Neutrophil (primary cell): ENCODE measurements around the gene PHC1.
"Not testable (repeated sequence)": the region's sequence is repeated elsewhere in the genome, so short reads cannot be mapped to it uniquely, and the experiment has no call there.

Experiments
- H3K27ac ChIP-seq: fragments of 200-600 bp; sonication (generic); 2 replicates; pipeline ENCODE4 v1.5.1; 2016; ENCODE audit warnings: mild to moderate bottlenecking, moderate library complexity
- H3K27me3 ChIP-seq: fragments of 200-600 bp; sonication (generic); 2 replicates; pipeline ENCODE4 v1.6.0; 2016; ENCODE audit warnings: mild to moderate bottlenecking
- H3K36me3 ChIP-seq: fragments of 200-600 bp; sonication (generic); 2 replicates; pipeline ENCODE4 v1.5.1; 2017
- H3K4me1 ChIP-seq, 2 experiments: fragments of 200-600 bp in 1 of 2; sonication (generic) in 1 of 2; 1 replicate in 1 of 2; 2 replicates in 1 of 2; pipeline versions ENCODE4 v1.5.1 to v1.6.1; 2013 to 2016; ENCODE audit warnings: low read depth in 1 of 2, low read length in 1 of 2, mild to moderate bottlenecking in 1 of 2, moderate library complexity in 1 of 2; ENCODE audit not compliant: control insufficient read depth in 1 of 2, insufficient read depth in 1 of 2
- H3K4me3 ChIP-seq, 2 experiments: fragments of 200-600 bp in 1 of 2; sonication (generic) in 1 of 2; 1 replicate in 1 of 2; 2 replicates in 1 of 2; pipeline ENCODE4 v1.5.1; 2013 to 2016; ENCODE audit warnings: low read depth in 1 of 2, low read length in 1 of 2, mild to moderate bottlenecking in 1 of 2, moderate library complexity in 1 of 2
- H3K9me3 ChIP-seq: fragments of 200-600 bp; sonication (generic); 2 replicates; pipeline ENCODE4 v1.5.1; 2016
- TF ChIP-seq, protein P1 (sequence below): fragments of 200-600 bp; sonication (generic); IDR thresholded peaks from 2 replicates; pipeline ENCODE4 v1.5.1; 2016; ENCODE audit warnings: antibody characterized with exemption

Gene PHC1

DNA sequence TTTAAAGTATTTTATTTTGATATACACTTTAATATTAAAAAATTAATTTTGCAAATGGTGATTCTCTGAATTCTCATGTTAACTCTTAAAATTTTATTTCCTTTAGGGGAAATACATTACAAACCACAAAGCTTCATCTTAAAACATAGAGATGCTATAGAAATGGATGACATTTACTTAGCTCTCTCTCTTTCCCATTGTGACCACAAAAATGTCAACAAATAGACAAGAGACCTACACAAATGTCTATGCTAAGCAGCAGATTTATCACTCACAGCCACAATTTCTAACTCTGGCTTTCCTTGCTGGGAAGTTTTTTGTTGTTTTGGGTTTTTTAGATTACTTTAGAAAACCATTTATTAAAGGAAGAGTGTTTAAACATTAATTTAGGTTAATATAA is 19.9 kb upstream of the PHC1 start:
- H3K4me1 ChIP-seq: peaks cover 4% of the 10 kb centered on the region in 2 experiments
- no peak overlapping the region for H3K27ac ChIP-seq
- peaks cover 11% of the 10 kb centered on the region for H3K27me3 ChIP-seq
- H3K36me3 ChIP-seq: no peaks in the 10 kb centered on the region
- no peaks in the 10 kb centered on the region for H3K9me3 ChIP-seq
- TF ChIP-seq, protein P1, sequence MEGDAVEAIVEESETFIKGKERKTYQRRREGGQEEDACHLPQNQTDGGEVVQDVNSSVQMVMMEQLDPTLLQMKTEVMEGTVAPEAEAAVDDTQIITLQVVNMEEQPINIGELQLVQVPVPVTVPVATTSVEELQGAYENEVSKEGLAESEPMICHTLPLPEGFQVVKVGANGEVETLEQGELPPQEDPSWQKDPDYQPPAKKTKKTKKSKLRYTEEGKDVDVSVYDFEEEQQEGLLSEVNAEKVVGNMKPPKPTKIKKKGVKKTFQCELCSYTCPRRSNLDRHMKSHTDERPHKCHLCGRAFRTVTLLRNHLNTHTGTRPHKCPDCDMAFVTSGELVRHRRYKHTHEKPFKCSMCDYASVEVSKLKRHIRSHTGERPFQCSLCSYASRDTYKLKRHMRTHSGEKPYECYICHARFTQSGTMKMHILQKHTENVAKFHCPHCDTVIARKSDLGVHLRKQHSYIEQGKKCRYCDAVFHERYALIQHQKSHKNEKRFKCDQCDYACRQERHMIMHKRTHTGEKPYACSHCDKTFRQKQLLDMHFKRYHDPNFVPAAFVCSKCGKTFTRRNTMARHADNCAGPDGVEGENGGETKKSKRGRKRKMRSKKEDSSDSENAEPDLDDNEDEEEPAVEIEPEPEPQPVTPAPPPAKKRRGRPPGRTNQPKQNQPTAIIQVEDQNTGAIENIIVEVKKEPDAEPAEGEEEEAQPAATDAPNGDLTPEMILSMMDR: no peak
- H3K4me3 ChIP-seq: no peak overlapping the region

DNA sequence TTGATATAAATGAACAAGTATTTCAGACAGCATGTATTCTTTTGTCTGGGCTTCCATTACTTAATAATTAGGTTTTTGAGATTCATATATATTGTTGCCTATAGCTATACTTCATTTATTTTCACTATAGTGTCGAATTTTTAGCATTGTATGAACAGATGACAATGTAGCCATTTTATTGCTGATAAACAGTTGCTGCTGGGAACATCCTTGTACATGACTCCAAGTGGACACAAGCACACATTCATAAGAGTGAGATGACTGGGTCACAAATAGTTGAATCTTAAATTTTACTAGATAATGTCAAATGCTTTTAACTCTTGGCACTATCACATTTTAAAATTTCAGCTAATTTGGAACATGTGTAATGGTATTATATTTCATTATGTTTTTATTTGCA is 19.3 kb upstream of the PHC1 start:
- H3K27ac ChIP-seq: no peak overlapping the region
- TF ChIP-seq, protein P1: no peak
- no peak overlapping the region for H3K4me3 ChIP-seq

DNA sequence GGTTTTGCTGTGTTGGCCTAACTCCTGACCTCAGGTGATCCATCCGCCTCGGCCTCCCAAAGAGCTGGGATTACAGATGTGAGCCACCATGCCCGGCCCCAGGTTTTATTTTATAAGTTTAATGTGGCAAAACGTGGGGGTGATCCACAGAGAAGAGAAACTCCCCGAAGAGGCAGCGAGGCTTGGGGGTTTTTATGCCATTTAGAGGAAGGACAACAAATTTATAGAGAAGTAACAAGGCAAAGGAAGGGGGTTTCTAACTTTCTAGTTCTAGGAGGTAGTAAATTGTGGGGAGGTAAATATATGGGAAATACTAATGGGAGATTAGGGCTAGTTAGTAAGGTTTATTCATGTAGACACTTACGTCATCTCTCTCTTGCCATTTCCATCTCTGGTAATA is 17.2 kb upstream of the PHC1 start:
- Histone ChIP-seq H3K27me3 (no peaks in the 10 kb centered on the region), H3K4me3 (no peak overlapping the region), H3K4me1 (no peaks in the 10 kb centered on the region), H3K36me3 (no peaks in the 10 kb centered on the region), H3K27ac (no peak overlapping the region), H3K9me3 (no peaks in the 10 kb centered on the region)
- TF ChIP-seq, protein P1: no peak

More for the DNA sequence above, 19.3 kb upstream of the PHC1 start:
- Histone ChIP-seq H3K9me3 (no peaks in the 10 kb centered on the region), H3K36me3 (no peaks in the 10 kb centered on the region), H3K27me3 (peaks cover 11% of the 10 kb centered on the region), H3K4me1 (peaks cover 4% of the 10 kb centered on the region in 2 experiments)

DNA sequence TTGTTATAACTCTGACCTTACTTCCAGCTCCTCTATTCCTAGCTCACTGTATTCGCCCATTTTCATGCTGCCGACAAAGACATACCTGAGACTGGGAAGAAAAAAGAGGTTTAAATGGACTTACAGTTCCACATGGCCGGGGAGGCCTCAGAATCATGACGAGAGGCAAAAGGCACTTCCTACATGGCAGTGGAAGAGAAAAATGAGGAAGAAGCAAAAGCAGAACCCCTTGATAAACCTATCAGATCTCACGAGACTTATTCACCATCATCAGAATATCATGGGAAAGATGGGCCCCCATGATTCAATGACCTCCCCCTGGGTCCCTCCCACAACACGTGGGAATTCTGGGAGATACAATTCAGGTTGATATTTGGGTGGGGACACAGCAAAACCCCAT is 14.5 kb upstream of the PHC1 start:
- TF ChIP-seq, protein P1: no peak
- Histone ChIP-seq H3K4me3 (no peak overlapping the region), H3K9me3 (no peaks in the 10 kb centered on the region), H3K27me3 (peaks cover 5% of the 10 kb centered on the region), H3K27ac (no peak overlapping the region), H3K4me1 (peaks cover 4 to 7% of the 10 kb centered on the region in 2 experiments), H3K36me3 (no peaks in the 10 kb centered on the region)

DNA sequence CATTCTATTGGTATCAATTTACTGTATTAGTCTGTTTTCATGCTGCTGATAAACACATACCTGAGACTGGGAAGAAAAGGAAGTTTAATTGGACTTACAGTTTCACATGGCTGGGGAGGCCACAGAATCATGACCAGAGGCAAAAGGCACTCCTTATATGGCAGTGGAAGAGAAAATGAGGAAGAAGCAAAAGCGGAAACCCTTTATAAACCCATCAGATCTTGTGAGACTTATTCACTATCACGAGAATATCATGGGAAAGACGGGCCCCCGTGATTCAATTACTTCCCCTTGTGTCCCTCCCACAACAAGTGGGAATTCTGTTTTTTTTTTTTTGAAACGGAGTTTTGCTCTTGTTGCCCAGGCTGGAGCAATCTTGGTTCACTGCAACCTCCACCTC is 11.6 kb upstream of the PHC1 start:
- not testable (repeated sequence) for H3K4me3 ChIP-seq, H3K36me3 ChIP-seq, H3K9me3 ChIP-seq, H3K27me3 ChIP-seq, H3K4me1 ChIP-seq
- peak overlapping the region; percentile 51 for H3K27ac ChIP-seq

DNA sequence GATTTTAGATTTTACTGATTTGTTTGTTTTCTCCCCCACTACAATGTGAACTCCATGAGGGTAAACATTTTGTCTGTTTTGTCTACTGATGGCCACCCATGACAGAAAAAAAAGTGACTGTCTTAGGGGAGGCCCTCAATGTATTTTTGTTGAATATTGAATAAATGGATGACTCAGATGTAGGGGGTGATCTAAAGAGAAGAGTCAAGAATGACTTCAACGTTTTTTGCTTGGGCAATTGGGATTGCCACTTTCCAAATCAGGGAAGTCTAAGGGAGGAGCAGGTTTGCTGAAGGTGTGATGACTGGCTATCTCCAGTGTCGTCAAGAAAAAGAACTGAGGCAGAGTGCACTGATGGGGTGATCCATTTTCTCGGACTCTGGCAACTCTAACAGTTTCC is 10.7 kb upstream of the PHC1 start:
- Histone ChIP-seq H3K4me3 (no peak overlapping the region), H3K9me3 (no peaks in the 10 kb centered on the region), H3K4me1 (peaks cover 4 to 7% of the 10 kb centered on the region in 2 experiments), H3K36me3 (no peaks in the 10 kb centered on the region), H3K27ac (no peak overlapping the region), H3K27me3 (peaks cover 5% of the 10 kb centered on the region)
- TF ChIP-seq, protein P1: no peak
